NCI-H2107 (cell line): ENCODE data around the gene MSANTD2.

Experiments
- DNase-seq: peaks from one replicate; lab custom pipeline; 2025; lab: John Stamatoyannopoulos, UW

MSANTD2 gene

GRCh38 chr11:124800226-124800929 is at the start of gene MSANTD2:
MSANTD2 (minus strand) TSS chr11:124800406; CDS start chr11:124800380, 26 bp downstream.
- no peak for DNase-seq

- no peak for DNase-seq
Observed at GRCh38 chr11:124846070-124846673, 46.0 kb upstream of the MSANTD2 start.

- no peak for DNase-seq
Observed at GRCh38 chr11:124844664-124845079, 44.5 kb upstream of the MSANTD2 start.

GRCh38 chr11:124843616-124843910 is 43.4 kb upstream of the MSANTD2 start:
- DNase-seq: no peak

GRCh38 chr11:124842305-124842704 is 42.1 kb upstream of the MSANTD2 start:
- no peak for DNase-seq

- no peak for DNase-seq
Observed at GRCh38 chr11:124841840-124842239, 41.6 kb upstream of the MSANTD2 start.

GRCh38 chr11:124841201-124841600 is 41.0 kb upstream of the MSANTD2 start:
- no peak for DNase-seq

GRCh38 chr11:124840666-124841065 is 40.5 kb upstream of the MSANTD2 start:
- no peak for DNase-seq

- no peak for DNase-seq
Observed at GRCh38 chr11:124839972-124840621, 39.9 kb upstream of the MSANTD2 start.

- no peak for DNase-seq
Observed at GRCh38 chr11:124839128-124839971, 39.1 kb upstream of the MSANTD2 start.

GRCh38 chr11:124838805-124839127 is 38.6 kb upstream of the MSANTD2 start:
- no peak for DNase-seq

- DNase-seq: no peak
Observed at GRCh38 chr11:124837491-124837856, 37.3 kb upstream of the MSANTD2 start.

- no peak for DNase-seq
Observed at GRCh38 chr11:124835918-124836317, 35.7 kb upstream of the MSANTD2 start.

GRCh38 chr11:124834526-124835180 is 34.4 kb upstream of the MSANTD2 start:
- DNase-seq: no peak

GRCh38 chr11:124832571-124832970 is 32.4 kb upstream of the MSANTD2 start:
- DNase-seq: no peak

GRCh38 chr11:124831897-124832296 is 31.7 kb upstream of the MSANTD2 start:
- no peak for DNase-seq

GRCh38 chr11:124830749-124831148 is 30.5 kb upstream of the MSANTD2 start:
- DNase-seq: no peak

GRCh38 chr11:124829986-124830385 is 29.8 kb upstream of the MSANTD2 start:
- DNase-seq: no peak

- no peak for DNase-seq
Observed at GRCh38 chr11:124825876-124826275, 25.7 kb upstream of the MSANTD2 start.

- DNase-seq: no peak
Observed at GRCh38 chr11:124823512-124824376, 23.5 kb upstream of the MSANTD2 start.
